ENCODE measurements around the gene LPAR2.

DNA sequence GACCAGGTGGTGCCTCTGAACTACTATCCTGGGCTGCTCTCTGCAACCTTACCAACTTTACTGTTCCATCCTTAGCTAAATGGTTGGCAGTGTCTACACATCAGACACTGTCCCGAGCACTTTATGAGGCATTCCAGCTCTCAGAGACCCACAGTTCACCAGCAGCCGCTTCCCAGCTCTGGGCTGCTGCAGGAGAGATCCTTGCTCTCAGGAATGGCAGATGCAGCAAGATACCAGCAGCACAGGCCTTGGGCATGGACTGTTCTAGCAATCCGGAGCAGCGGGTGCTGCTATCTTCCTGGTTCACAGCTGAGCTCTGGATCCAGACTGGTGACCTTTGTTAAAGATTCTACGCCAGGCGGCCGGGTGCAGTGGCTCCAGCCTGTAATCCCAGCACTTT is 3.3 kb upstream of the LPAR2 start:
- TF ChIP-seq, protein P1, sequence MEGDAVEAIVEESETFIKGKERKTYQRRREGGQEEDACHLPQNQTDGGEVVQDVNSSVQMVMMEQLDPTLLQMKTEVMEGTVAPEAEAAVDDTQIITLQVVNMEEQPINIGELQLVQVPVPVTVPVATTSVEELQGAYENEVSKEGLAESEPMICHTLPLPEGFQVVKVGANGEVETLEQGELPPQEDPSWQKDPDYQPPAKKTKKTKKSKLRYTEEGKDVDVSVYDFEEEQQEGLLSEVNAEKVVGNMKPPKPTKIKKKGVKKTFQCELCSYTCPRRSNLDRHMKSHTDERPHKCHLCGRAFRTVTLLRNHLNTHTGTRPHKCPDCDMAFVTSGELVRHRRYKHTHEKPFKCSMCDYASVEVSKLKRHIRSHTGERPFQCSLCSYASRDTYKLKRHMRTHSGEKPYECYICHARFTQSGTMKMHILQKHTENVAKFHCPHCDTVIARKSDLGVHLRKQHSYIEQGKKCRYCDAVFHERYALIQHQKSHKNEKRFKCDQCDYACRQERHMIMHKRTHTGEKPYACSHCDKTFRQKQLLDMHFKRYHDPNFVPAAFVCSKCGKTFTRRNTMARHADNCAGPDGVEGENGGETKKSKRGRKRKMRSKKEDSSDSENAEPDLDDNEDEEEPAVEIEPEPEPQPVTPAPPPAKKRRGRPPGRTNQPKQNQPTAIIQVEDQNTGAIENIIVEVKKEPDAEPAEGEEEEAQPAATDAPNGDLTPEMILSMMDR (IDR thresholded peaks at IDR 0.05; ENCODE audit: low read length), result no peak
- TF ChIP-seq EZH2phosphoT487 (IDR thresholded peaks at IDR 0.05; ENCODE audit: low read length) (no peak), EZH2 (optimal IDR thresholded peaks at IDR 0.05; ENCODE audit: low read depth, low read length) (no peak)

Measured in MM.1S (cell line).